GM23338 (cell line): ENCODE results near the gene PIM3. TPM values are rescaled to one million over a fixed set of nuclear protein-coding genes. Genes with fewer than 3 reads are reported as not detected.

Experiments used
- CREB1 ChIP-seq: fragments of 250-450 bp; sonication (Bioruptor Pico); IDR thresholded peaks from 2 replicates; pipeline ENCODE4 v1.5.0; 2020; ENCODE audit warnings: low read depth, mild to moderate bottlenecking, moderate library complexity
- EZH2 ChIP-seq: fragments of 200-600 bp; sonication (generic); IDR thresholded peaks from one replicate; pipeline ENCODE4 v1.8.0; 2017; ENCODE audit warnings: antibody characterized with exemption, mild to moderate bottlenecking, low read depth; ENCODE audit not compliant: unreplicated experiment
- EZH2phosphoT487 ChIP-seq: fragments of 200-600 bp; sonication (generic); IDR thresholded peaks from one replicate; pipeline ENCODE4 v1.8.1; 2018; ENCODE audit warnings: antibody characterized with exemption; ENCODE audit not compliant: unreplicated experiment
- NANOG ChIP-seq: IDR thresholded peaks from 2 replicates; pipeline ENCODE4 v1.6.1; 2016; ENCODE audit warnings: antibody characterized with exemption, borderline replicate concordance
- POLR2AphosphoS5 ChIP-seq: IDR thresholded peaks from 2 replicates; pipeline ENCODE4 v1.6.1; 2016; ENCODE audit warnings: antibody characterized with exemption, low read depth
- polyA plus RNA-seq: library from polyadenylated mRNA; unstranded; fragments of >200 nt; fragmentation: Nextera tagmentation; extraction: Ambion mirVana; gene quantifications from 2 replicates; pipeline ENCODE4 v1.2.1, GENCODE V29; 2016
- total RNA-seq: library from RNA; depleted of rRNA; stranded (reverse); fragments of >200 nt; shearing (Covaris generic); gene quantifications from 2 replicates; pipeline ENCODE4 v1.2.3, GENCODE V29; 2014
- TF ChIP-seq, protein P1 (sequence below): fragments of 250-450 bp; sonication (Bioruptor Pico); IDR thresholded peaks from 2 replicates; pipeline ENCODE4 v1.5.0; 2020; ENCODE audit warnings: mild to moderate bottlenecking, moderate library complexity
- TF ChIP-seq, protein P2 (sequence below): IDR thresholded peaks from 2 replicates; pipeline ENCODE4 v1.6.1; 2016; ENCODE audit warnings: antibody characterized with exemption
- TF ChIP-seq, protein P3 (sequence below), 2 experiments: fragments of 200-600 bp in 1 of 2; sonication (generic) in 1 of 2; conservative IDR thresholded peaks; 2 replicates each; pipeline versions ENCODE4 v1.5.1 to v1.6.1; 2016 to 2017; ENCODE audit warnings: antibody characterized with exemption in 2 of 2, low read depth in 2 of 2, mild to moderate bottlenecking in 2 of 2, moderate library complexity in 1 of 2

The PIM3 gene
- total and polyA plus RNA-seq, 2 experiments from 2014 or later: 17.7 to 37.3 TPM

DNA sequence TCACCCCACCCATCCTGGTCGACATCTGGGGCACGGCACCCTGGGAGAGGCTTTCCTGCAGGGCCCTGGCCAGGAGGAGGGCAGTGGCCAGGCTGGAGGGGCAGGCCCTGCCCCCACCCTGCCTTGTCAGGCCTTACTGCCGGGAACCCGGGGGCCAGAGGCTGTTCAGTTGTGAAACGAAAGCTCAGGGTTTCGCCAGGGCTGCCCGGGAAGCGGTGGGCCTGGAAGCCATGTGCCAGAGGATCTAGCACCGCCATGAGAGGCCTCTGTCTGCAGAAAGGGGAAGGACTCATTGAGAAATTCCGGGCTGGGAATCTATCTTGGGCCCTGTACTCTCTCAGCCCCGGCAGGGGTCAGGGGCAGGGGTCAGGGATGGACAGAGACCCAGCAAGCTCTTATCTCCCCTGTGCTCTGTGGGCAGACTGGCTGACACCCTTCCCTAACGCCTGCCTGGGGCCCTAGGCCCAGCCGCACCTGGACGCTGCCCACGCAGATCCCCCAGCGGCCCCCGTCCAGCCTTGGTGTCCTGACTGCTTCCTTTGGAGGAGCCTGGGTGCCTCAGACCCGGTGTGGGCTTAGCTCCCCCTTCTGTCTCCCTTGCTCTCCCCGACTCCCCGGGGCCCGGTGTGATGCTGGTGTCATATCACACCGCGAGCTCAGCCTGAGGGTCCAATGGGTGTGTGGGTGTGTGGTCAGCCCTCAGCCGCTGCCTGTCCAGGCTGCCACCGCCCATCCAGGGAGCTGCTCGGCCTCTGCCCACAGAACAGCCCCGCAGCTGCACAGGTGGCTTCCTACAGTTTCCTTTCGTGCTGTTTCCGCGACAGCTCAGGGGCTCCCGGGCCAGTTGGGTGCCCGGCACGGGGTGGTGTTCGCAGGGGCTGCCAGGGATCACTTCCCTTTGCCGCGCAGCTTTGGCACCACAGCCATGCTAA, 6.5 kb downstream of the PIM3 start (continued):
- TF ChIP-seq, protein P1, sequence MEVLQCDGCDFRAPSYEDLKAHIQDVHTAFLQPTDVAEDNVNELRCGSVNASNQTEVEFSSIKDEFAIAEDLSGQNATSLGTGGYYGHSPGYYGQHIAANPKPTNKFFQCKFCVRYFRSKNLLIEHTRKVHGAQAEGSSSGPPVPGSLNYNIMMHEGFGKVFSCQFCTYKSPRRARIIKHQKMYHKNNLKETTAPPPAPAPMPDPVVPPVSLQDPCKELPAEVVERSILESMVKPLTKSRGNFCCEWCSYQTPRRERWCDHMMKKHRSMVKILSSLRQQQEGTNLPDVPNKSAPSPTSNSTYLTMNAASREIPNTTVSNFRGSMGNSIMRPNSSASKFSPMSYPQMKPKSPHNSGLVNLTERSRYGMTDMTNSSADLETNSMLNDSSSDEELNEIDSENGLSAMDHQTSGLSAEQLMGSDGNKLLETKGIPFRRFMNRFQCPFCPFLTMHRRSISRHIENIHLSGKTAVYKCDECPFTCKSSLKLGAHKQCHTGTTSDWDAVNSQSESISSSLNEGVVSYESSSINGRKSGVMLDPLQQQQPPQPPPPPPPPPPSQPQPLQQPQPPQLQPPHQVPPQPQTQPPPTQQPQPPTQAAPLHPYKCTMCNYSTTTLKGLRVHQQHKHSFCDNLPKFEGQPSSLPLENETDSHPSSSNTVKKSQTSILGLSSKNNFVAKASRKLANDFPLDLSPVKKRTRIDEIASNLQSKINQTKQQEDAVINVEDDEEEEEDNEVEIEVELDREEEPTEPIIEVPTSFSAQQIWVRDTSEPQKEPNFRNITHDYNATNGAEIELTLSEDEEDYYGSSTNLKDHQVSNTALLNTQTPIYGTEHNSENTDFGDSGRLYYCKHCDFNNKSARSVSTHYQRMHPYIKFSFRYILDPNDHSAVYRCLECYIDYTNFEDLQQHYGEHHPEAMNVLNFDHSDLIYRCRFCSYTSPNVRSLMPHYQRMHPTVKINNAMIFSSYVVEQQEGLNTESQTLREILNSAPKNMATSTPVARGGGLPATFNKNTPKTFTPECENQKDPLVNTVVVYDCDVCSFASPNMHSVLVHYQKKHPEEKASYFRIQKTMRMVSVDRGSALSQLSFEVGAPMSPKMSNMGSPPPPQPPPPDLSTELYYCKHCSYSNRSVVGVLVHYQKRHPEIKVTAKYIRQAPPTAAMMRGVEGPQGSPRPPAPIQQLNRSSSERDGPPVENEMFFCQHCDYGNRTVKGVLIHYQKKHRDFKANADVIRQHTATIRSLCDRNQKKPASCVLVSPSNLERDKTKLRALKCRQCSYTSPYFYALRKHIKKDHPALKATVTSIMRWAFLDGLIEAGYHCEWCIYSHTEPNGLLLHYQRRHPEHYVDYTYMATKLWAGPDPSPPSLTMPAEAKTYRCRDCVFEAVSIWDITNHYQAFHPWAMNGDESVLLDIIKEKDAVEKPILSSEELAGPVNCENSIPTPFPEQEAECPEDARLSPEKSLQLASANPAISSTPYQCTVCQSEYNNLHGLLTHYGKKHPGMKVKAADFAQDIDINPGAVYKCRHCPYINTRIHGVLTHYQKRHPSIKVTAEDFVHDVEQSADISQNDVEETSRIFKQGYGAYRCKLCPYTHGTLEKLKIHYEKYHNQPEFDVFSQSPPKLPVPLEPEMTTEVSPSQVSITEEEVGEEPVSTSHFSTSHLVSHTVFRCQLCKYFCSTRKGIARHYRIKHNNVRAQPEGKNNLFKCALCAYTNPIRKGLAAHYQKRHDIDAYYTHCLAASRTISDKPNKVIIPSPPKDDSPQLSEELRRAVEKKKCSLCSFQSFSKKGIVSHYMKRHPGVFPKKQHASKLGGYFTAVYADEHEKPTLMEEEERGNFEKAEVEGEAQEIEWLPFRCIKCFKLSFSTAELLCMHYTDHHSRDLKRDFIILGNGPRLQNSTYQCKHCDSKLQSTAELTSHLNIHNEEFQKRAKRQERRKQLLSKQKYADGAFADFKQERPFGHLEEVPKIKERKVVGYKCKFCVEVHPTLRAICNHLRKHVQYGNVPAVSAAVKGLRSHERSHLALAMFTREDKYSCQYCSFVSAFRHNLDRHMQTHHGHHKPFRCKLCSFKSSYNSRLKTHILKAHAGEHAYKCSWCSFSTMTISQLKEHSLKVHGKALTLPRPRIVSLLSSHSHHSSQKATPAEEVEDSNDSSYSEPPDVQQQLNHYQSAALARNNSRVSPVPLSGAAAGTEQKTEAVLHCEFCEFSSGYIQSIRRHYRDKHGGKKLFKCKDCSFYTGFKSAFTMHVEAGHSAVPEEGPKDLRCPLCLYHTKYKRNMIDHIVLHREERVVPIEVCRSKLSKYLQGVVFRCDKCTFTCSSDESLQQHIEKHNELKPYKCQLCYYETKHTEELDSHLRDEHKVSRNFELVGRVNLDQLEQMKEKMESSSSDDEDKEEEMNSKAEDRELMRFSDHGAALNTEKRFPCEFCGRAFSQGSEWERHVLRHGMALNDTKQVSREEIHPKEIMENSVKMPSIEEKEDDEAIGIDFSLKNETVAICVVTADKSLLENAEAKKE (CRISPR knock-in tag): no peak
- TF ChIP-seq EZH2phosphoT487 (no peak), EZH2 (no peak), NANOG (no peak), POLR2AphosphoS5 (no peak), CREB1 (CRISPR knock-in tag) (no peak)
- TF ChIP-seq, protein P2, sequence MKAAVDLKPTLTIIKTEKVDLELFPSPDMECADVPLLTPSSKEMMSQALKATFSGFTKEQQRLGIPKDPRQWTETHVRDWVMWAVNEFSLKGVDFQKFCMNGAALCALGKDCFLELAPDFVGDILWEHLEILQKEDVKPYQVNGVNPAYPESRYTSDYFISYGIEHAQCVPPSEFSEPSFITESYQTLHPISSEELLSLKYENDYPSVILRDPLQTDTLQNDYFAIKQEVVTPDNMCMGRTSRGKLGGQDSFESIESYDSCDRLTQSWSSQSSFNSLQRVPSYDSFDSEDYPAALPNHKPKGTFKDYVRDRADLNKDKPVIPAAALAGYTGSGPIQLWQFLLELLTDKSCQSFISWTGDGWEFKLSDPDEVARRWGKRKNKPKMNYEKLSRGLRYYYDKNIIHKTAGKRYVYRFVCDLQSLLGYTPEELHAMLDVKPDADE: no peak
- TF ChIP-seq, protein P3, sequence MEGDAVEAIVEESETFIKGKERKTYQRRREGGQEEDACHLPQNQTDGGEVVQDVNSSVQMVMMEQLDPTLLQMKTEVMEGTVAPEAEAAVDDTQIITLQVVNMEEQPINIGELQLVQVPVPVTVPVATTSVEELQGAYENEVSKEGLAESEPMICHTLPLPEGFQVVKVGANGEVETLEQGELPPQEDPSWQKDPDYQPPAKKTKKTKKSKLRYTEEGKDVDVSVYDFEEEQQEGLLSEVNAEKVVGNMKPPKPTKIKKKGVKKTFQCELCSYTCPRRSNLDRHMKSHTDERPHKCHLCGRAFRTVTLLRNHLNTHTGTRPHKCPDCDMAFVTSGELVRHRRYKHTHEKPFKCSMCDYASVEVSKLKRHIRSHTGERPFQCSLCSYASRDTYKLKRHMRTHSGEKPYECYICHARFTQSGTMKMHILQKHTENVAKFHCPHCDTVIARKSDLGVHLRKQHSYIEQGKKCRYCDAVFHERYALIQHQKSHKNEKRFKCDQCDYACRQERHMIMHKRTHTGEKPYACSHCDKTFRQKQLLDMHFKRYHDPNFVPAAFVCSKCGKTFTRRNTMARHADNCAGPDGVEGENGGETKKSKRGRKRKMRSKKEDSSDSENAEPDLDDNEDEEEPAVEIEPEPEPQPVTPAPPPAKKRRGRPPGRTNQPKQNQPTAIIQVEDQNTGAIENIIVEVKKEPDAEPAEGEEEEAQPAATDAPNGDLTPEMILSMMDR (conservative IDR thresholded peaks at IDR 0.05; ENCODE audit: low read depth in 2 of 2): no peak; a peak in 1 of 4 replicates
